Eye (tissue), 1 donor: Measurements from ENCODE around the gene GM2A.
"Not testable (repeated sequence)": the region's sequence is repeated elsewhere in the genome, so short reads cannot be mapped to it uniquely, and the experiment has no call there.

Source experiments
- DNase-seq: peaks from one replicate; pipeline ENCODE4 v3.0.0-alpha.2; 2015

Gene GM2A

DNA sequence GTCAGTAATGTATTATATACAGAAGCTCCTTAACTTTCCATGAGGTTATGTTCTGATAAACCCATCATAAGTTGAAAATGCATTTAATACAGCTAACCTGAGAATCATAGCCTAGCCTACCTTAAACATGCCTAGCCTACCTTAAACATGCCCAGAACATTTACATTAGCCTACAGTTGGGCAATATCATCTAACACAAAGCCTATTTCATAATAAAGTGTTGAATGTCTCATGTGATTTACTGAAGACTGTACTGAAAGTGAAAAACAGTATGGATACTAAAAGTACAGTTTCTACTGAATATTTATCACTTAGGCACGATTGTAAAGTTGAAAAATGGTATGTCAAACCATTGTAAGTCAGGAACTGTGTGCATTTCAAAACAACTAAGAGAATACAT is 1.6 kb downstream of the GM2A start:
- no peak for DNase-seq

DNA sequence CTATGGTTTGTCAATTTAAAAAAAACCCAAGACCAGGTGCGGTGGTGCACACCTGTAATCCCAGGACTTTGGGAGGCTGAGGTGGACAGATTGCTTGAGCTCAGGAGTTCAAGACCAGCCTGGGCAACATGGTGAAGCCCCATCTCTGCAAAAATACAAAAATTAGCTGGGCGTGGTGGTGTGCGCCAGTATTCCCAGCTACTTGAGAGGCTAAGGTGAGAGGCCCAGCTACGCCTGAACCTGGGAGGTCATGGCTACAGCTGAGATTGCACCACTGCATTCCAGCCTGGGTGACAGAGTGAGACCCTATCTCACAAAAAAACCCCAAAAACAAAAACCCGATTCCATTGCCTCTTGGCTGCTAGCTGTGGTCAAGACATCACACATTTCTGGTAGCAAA is 2.0 kb downstream of the GM2A start:
- DNase-seq, result not testable (repeated sequence)

DNA sequence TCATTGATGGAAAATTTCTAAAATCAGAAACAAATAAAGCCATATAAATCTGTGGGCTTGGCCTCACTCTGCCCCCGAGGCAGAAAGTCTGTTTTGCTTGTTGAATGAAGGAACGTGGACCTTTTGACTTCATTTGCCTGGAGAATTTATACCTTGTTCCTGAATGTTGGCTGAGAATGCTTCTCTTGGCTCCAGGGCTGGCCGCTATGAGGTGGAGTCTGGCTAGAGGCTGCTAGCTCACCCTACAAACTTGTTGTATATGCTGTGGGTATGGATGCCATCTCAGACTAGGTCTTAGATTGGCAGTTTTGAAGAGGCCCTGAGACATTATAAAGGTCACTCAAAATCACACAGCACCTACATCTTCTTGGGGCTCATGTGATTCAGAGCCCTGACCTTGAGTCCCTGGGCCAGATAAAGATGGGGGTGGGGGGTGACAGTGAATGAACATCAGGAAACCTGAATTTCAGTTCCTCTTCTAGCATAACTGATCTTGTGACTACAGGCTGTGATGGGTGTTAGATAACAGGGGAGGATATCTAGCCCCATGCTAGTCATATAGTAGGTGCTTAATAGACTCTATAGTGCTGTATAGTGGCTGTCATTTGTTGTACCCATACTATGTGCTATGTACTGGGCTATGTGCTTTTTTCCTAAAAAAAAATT is 2.8 kb downstream of the GM2A start:
- DNase-seq, result no peak

DNA sequence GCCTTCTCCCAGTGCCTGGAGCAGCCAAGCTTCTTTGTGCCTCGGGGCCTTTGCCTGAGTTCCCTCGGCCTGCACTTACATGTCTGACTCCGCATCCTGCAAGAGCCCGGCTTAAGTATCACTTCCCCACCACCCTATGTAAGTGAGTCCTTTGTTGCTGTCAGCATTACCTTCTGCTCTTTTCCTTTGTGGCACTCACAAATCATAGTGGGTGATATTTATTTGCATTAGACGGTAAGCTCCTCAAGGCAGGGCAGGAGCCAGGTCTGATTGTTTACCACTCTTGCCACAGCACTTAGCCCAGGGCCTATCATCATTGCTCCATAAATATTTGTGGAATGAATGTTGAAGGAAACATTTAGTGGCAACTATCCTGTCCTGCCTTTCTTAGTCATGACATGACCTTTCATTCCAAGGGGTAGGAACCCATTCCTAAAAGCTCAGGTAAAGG is 4.8 kb downstream of the GM2A start:
- no peak for DNase-seq

DNA sequence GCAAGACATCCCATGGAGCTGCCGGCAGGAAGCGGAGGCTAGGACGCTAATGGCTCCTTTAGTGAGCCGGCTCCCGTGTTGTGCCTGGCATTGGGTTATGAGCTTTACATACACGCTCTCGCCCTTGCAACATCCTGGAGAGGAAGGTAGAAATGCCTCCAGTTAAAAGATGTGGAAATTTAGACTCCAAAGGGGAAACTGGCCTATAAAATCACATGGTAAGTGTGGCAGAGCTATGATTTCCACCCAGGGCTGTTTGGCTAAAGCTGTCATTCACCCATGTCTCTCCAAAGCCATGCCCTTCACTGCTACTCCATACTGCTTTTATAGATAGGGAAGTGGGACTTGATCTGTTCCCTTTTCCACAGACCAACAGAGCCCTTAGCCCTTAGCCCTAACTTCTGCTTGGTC is 5.2 kb downstream of the GM2A start:
- no peak for DNase-seq

DNA sequence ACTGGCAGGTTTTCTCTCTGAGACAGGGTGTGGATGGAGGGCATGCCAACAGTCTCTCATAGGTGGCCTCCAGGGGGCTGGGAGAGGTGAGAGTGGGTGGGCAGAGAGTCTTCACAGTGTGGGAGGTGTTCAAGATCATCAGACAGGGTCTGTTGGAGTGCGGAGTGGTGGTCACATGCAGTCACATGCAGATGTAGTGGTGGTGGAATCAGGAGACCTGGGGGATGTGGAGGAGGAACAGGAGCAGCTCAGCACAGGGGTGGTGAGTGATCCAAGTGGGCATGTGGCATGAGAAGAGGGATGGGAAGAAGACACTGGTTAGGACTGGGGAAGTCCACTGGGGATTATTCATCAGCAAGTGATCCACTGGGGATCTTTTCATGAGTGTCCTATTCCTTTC is 5.8 kb downstream of the GM2A start:
- no peak for DNase-seq

DNA sequence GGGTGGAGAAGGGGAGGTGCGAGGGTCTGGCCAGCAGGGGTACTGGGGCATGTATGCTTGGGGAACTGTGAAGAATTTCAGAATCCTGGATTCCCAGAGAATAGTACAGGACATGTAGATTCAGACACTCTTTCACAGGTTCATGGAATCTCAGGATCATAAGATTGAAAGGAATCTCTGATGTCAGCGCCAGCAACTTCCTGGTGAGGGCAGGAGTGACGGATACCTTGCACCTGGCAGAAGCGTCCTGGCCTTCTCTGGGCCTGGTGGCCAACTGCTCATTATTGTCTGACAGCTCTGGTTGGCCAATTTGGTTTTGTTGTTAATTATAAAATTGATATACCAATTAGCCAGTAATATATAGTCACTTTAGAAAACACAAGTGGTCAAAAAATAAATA is 6.9 kb downstream of the GM2A start:
- DNase-seq, result no peak

DNA sequence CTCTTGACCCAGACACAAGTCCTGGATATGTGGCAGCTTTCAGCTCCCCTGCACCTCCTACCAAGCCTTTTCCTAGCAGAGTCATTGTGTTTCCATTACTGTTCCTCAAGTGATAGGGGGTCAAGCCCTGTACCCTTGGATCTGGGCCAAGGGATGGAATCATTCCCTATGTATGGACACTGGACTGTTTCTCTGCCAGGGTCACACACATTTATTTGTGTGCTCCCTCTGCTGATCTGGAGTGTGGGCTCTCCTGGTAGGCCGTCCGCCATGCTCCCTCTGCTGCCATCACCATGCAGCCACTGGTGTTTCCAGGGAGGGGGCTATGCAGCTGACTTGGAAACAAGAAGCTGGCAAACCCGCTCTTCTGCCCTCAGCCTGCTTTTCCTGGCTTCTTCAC is 9.5 kb downstream of the GM2A start:
- DNase-seq, result no peak

DNA sequence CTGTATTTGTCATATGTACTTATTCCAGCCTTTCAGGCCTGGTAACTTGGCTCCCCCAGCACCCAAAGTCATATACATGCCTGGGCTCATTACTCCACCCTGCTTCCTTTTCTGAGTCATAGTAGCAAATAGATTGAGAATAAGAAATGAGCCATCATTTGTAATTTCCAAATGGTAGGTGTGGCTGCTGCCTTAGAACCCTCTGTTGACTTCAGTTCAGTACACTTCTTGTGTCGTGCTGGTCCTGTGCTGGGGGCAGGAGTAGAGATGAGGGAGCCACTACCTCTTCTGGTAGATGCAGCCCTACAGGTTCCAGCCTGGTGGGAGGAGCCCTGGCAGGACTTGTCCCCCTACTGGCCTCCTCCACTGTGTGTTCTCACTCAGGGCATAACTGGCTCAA is 11.1 kb downstream of the GM2A start:
- DNase-seq, result no peak

DNA sequence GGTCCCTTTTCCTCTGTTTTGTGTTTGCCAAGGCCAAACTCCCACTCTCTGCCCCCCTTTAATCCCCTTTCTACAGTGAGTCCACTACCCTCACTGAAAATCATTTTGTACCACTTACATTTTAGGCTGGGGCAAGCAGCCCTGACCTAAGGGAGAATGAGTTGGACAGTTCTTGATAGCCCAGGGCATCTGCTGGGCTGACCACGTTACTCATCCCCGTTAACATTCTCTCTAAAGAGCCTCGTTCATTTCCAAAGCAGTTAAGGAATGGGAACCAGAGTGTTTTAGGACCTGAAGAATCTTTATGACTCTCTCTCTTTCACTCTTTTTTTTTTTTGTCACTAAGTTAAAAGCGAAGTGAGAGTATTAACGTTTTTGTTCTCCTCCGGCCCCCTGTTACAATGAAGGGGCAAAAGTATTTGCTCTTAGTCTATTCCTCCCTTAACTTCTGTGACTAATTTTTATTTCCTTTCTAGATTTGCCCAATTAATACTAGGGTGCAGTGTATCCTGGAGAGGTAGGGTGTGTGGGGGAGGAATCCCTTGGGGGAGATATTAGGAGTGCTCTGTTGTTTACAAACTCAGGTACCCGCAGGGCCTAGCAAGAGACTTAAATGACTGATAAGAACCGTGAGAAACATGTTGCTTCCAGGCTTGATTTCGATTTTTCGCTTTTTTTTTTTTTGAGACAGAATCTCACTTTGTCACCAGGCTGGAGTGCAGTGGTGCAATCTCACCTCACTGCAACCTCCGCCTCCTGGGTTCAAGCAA is 14.7 kb downstream of the GM2A start:
- DNase-seq, result no peak

DNA sequence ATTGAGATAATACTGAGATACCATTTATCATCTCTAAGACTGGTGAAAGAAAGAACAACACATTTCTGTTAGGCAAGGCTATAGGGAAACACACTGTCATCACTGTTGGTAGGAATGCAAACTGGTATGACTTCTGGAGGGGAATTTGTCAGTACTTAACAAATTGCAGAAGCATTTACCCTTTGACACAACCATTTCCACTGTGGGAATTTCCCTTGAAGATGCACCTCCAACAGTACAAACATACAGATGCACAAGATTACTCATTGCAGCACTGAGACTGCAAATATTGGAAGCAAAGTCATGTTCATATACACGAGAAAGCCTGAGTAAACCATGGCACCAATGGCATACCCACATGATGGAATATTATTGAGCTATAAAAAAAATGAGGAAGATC is 17.6 kb downstream of the GM2A start:
- no peak for DNase-seq

DNA sequence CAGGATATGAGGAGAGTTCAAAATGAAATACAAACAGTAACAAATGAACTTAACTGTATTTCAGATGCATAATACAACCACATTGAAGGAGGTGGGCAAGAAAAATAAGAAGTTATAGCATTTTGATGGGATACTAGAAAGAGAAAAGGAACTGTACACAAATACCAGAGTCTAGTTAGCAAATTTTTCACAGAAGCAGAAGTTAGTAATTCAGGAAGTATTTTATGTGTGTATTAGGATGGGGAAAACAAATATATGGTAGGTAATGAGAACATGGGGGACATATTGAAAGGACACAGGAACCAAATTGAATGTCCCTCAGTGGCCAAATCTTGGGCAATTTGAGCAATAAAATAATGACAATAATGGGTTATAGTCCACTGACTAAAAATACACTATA is 18.4 kb downstream of the GM2A start:
- DNase-seq, result no peak

DNA sequence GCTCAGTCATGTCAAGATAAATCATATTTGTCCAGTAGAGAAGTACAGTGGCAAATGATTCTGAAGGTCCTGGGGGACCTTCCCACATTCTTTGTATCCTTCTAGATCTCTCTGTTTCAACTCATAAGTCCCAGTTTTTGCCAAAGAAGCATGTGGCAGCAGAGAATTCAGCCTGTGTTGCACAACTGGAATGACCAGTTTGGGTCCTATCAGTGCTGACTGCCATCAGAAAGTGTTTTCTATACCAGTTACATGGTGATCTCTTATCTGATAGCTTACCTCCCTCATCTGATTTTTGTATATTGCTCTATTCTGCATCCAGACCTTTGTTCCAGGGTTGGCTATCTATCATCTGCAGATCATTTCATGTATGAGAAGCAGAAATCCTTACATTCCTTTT is 21.7 kb downstream of the GM2A start:
- no peak for DNase-seq

DNA sequence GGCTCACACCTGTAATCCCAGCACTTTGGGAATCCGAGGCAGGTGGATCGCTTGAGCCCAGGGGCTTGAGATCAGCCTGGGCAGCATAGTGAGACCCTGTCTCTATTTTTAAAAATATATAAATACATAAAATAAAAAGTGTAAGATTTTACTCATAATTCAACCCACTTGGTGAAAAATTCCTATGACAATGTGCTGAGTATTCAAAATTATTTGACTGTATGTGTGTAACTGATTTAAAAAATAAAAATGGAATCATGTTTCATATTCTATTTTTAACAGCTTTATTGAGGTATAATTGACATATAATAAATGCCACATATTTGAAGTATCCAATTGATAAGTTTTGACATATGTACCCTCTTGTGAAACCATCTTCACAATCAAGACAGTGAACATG is 22.8 kb downstream of the GM2A start:
- DNase-seq, result no peak

DNA sequence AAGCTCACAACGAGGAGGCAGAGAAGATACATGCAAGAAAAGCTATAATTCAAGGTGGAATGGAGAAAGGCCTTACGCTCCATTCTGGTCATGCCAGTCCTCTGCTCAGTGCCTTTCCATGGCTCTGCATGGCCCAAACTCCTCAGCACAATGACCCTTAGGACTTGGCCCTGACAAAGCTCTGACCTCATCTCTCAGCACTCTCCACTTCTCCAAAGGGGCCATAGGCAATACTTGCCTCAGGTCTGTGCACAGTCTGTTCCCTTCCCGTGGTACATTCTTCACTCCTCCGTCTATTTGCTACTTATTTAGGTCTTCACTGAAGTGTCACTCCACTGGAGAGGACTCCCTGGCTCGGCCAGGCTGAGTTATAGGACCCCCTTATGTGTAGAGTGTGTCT is 25.9 kb downstream of the GM2A start:
- DNase-seq, result no peak

DNA sequence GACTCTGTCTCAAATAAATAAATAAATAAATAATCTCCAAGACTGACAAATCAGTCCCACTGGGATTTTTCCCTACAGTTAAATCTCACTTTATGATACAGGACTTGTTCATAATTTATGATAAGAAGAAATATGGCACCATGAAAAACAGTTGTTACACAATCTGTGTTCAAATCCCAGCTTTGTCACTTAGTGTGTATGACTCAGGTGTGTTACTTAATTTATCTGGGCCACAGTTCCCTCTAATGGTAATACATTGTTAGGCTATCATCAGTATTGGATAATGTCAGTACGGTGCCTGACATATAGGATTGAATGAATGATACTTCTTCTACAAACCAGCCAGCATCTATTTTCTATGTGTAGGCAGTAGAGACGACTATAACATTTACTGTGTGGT is 27.5 kb downstream of the GM2A start:
- DNase-seq, result no peak

DNA sequence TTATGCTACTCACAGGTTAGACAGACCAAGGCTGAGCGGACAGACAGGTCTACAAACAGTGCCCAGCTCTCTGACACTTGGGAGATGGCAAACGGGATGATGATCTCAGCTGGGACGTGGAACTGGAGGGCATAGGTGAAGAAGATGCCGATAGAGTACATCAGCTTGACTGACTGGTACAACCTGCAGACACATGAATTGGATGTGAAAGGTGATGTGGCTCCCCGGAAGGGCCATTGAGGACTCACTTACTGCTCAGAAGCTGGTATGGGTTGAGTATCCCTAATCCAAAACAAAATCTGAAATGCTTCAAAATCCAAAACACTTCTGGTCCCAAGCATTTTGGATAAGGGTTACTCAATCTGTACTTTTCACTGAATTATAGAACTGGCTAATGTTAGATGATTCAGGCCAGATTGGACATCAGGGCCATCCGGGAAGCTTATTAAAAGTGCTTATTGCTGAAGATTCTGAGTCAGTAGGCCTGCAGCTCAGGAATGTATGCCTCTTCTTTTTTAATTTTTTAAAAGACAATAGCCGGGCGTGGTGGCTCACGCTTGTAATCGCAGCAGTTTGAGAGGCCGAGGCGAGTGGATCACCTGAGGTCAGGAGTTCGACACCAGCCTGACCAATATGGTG is 28.1 kb downstream of the GM2A start:
- no peak for DNase-seq

DNA sequence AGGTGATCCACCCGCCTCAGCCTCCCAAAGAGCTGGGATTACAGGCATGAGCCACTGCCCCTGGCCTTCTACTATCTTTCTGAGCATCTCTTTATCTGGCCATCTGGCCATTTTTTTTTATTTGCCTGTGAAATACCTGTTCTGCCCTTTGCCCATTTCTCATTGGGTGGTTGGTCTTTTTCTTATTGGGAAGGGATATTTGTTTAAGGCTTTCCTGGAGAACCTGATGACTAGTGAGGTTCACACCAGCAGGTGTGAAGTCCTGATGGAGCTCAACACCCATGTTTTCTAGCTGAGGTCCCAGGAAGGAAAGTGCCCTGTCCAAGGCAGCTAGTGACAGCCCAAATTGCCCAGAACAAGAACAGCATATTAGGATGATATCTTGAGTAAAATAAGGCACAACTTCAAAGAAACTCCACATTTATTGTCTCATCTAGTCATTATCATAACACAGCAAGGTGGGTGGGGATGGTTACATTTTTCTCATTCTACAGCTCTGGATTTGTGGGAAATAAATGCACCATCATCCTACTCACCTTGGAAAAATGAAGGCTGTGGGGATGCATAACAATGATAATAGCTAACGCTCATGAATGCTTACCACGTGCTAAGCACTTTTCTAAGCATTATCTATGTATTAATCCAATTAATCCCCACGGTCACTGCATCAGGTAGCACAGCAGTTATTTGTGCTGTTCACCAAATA is 30.3 kb downstream of the GM2A start:
- no peak for DNase-seq

DNA sequence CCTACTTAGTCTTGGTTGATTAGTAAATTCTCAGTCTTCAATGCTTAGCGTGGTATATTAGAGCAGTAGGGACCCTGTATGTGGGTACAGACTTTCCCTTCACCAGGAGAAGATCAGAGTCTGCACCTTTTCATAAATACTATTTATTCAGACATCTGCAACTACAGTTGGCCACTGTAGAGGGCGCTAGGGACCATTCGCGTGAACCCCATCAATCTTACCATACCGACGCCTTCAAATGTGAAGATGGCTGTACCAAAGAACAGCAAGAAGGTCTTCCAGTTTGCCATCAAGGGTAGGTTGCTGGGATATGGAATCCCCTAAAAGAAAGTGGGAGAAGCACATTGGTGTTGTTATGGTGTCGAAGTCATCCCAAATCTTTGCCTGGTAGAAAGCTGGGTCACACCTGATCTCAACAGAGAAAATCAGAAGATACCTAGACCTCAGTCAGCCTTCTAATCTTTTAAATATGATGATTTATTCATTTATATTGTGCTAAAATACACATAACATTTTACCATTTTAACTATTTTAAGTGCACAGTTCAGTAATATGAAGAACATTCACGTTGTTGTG is 31.5 kb downstream of the GM2A start:
- DNase-seq, result no peak

DNA sequence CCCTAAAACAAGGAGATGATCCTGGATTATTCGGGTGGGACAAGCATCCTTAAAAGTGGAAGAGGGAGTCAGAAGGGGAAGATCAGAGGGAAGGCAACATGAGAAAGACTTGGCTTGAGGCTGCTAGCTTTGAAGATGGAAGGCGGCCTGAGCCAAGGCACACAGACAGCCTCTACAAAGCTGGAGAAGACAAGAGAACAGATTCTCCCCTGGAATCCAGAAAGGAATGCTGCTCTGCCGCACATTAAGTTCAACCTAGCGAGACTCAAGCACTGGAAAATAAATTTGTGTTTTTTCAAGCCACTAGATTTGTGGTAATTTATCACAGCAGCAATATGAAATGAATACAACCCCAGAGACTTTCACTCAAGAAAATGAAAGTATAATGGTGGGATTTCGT is 32.7 kb downstream of the GM2A start:
- peak; percentile 14 for DNase-seq

DNA sequence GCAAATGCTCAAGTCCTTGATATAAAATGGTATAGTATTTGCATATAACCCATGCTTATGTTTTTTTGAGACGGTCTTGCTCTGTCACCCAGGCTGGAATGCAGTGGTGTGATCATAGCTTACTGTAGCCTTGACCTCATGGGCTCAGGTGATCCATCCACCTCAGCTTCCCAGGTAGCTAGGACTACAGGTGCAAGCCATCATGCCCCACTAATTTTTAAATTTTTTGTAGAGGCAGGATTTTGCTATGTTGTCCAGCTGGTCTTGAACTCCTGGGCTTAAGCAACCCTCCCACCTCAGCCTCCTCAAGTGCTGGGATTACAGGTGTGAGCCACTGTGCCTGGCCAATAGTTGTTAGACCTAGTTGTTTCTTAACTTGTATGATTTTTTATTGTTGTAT is 33.3 kb downstream of the GM2A start:
- DNase-seq, result no peak

DNA sequence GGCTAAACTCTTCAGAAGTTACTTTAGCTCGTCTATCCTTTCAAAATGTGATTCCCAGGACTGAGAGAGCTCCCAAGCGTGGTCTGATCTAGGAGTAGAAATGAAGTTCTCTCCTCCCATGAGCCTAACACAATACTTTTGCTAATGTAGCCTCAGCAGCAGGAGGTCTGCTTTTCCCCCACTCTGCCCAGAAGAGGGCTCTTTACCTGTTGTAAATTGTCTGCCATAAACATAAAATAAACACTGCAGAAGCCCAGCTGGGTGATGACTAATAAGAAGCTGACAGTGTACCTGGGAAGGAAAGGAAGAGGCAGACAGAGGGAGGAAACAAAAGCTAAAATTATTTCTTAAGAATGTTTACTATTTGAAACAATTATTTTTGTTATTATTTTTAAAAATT is 35.2 kb downstream of the GM2A start:
- DNase-seq, result no peak

DNA sequence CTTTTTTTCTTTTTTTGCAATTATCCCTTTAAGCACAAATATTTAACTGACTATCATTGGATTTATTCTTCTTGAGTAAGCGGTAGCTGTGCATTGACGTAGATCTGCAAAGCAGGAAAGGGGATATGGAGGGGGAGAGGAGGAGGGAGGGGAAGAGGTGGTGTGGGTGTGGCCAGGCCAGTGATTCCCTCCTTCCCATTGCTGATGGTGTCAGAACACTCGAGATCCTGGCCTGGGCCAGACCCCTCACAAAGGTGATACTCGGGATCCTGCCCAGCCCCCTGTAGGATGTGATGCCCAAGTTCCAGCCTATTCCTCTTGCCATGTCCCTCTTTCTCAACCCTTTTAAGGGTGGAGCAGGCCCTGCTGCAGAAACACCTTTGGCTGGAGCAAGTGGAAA is 40.6 kb downstream of the GM2A start:
- DNase-seq, result no peak
